PFSK-1 (cell line): ENCODE results near the gene ATXN1.

Experiments used
- POLR2AphosphoS5 ChIP-seq: IDR thresholded peaks from 2 replicates; pipeline ENCODE4 v1.6.1; 2012; ENCODE audit warnings: low read depth, mild to moderate bottlenecking, control low read depth, low read length, moderate library complexity
- REST ChIP-seq, 2 experiments: IDR thresholded peaks; 2 replicates each; pipeline versions ENCODE4 v1.6.1 to v1.8.0; 2011 to 2012; ENCODE audit warnings: low read depth in 2 of 2, low read length in 2 of 2, control low read depth in 1 of 2, inconsistent platforms in 1 of 2, mild to moderate bottlenecking in 1 of 2, moderate library complexity in 1 of 2; ENCODE audit not compliant: insufficient read depth in 1 of 2
- SIN3A ChIP-seq: IDR thresholded peaks from 2 replicates; pipeline ENCODE4 v1.6.1; 2012; ENCODE audit warnings: mild to moderate bottlenecking, low read length, moderate library complexity, borderline replicate concordance; ENCODE audit not compliant: insufficient read depth
- TAF1 ChIP-seq: IDR thresholded peaks from 2 replicates; pipeline ENCODE4 v1.6.1; 2012; ENCODE audit warnings: low read length, control low read depth, borderline replicate concordance; ENCODE audit not compliant: insufficient read depth

- TF ChIP-seq POLR2AphosphoS5 (no peak), REST (IDR thresholded peaks at IDR 0.05; ENCODE audit: insufficient read depth in 1 of 2, low read depth in 2 of 2, low read length in 2 of 2) (no peak), SIN3A (no peak), TAF1 (no peak)
Observed at GRCh38 chr6:16311763-16312162, 449.5 kb downstream of the ATXN1 start.
